Uterus (tissue), 4 donors: ENCODE measurements around the gene CEP43. TPM values are rescaled to one million over a fixed set of nuclear protein-coding genes. Genes with fewer than 3 reads are reported as not detected.

Source experiments
- DNase-seq, 2 donors: peaks; one replicate each; pipeline ENCODE4 v3.0.0-alpha.2; 2019 to 2020
- H3K27ac ChIP-seq, 2 donors: fragments of 200-600 bp; sonication (generic); 1 replicate in 1 of 2; 2 replicates in 1 of 2; pipeline ENCODE4 v1.5.1; 2016 to 2018
- H3K27me3 ChIP-seq, 2 donors: fragments of 200-600 bp; sonication (generic); one replicate each; pipeline ENCODE4 v1.5.1; 2018 to 2019; ENCODE audit warnings: control low read depth in 1 of 2
- H3K36me3 ChIP-seq, 2 donors: fragments of 200-600 bp; sonication (generic); one replicate each; pipeline ENCODE4 v1.5.1; 2019; ENCODE audit warnings: control low read depth in 1 of 2
- H3K4me1 ChIP-seq, 2 donors: fragments of 200-600 bp; sonication (generic); one replicate each; pipeline ENCODE4 v1.5.1; 2018 to 2019; ENCODE audit warnings: control low read depth in 1 of 2
- H3K4me3 ChIP-seq, 2 donors: fragments of 200-600 bp; sonication (generic); 1 replicate in 1 of 2; 2 replicates in 1 of 2; pipeline ENCODE4 v1.5.1; 2018 to 2019; ENCODE audit warnings: mild to moderate bottlenecking in 1 of 2
- H3K9me3 ChIP-seq, 2 donors: fragments of 200-600 bp; sonication (generic); one replicate each; pipeline ENCODE4 v1.5.1; 2019; ENCODE audit warnings: control low read depth in 1 of 2
- CTCF ChIP-seq, 4 experiments: fragments of 200-600 bp in 2 of 4; fragments of 450-650 bp in 2 of 4; sonication (generic) in 2 of 4; IDR thresholded peaks; one replicate each; pipeline ENCODE4 v1.5.1; 2016 to 2019; ENCODE audit warnings: antibody characterized with exemption in 4 of 4, mild to moderate bottlenecking in 2 of 4, moderate library complexity in 1 of 4
- POLR2A ChIP-seq, 2 donors: fragments of 450-650 bp; IDR thresholded peaks; one replicate each; pipeline ENCODE4 v1.6.1; 2016; ENCODE audit warnings: antibody characterized with exemption in 2 of 2, mild to moderate bottlenecking in 1 of 2, moderate library complexity in 1 of 2
- intact Hi-C: fragments of 100-400 bp; cut with DNase I; formaldehyde crosslinking; loops from one replicate; pipeline ENCODE4 v1.15.1; 2023; ENCODE audit warnings: low total_unique reads
- total RNA-seq, 4 donors: library from RNA; depleted of rRNA in 3 of 4; stranded (reverse); fragments of >200 nt in 3 of 4; gene quantifications; one replicate each; pipeline versions ENCODE4 v1.1.0 to v1.2.4, GENCODE V29; 2014 to 2023
- donor health status: DM: yes; HTN: yes; CAD: no.

CEP43 gene
- total RNA-seq, 4 donors from 2014 or later = 8.5 to 59.7 (median 37.2) TPM

- TF ChIP-seq POLR2A (IDR thresholded peaks at IDR 0.05) (no peak), CTCF (IDR thresholded peaks at IDR 0.05) (no peak)
- no peaks in the 10 kb centered on the region for H3K36me3 ChIP-seq
- DNase-seq = no peak
- intact Hi-C loops = no loop called here
- H3K4me1 ChIP-seq = no peaks in the 10 kb centered on the region
- no peaks in the 10 kb centered on the region for H3K9me3 ChIP-seq
- H3K27me3 ChIP-seq = no peaks in the 10 kb centered on the region
- H3K27ac ChIP-seq = no peak overlapping the region
- H3K4me3 ChIP-seq = no peak overlapping the region
Observed at GRCh38 chr6:166976636-166977035, 22.6 kb upstream of the CEP43 start.

- Histone ChIP-seq H3K27me3 (no peaks in the 10 kb centered on the region), H3K4me1 (no peaks in the 10 kb centered on the region), H3K36me3 (no peaks in the 10 kb centered on the region), H3K27ac (no peak overlapping the region), H3K9me3 (no peaks in the 10 kb centered on the region), H3K4me3 (no peak overlapping the region)
- intact Hi-C loops = no loop called here
- TF ChIP-seq CTCF (IDR thresholded peaks at IDR 0.05) (no peak), POLR2A (IDR thresholded peaks at IDR 0.05) (no peak)
- DNase-seq = no peak
Observed at GRCh38 chr6:166977621-166978525, 21.3 kb upstream of the CEP43 start.

GRCh38 chr6:166980738-166981137 lies 18.5 kb upstream of the CEP43 start:
- TF ChIP-seq CTCF (IDR thresholded peaks at IDR 0.05) (no peak), POLR2A (IDR thresholded peaks at IDR 0.05) (no peak)
- no peak overlapping the region for H3K4me3 ChIP-seq
- no peak for DNase-seq
- no peaks in the 10 kb centered on the region for H3K9me3 ChIP-seq
- intact Hi-C loops = no loop called here
- no peaks in the 10 kb centered on the region for H3K36me3 ChIP-seq
- no peaks in the 10 kb centered on the region for H3K27me3 ChIP-seq
- no peaks in the 10 kb centered on the region for H3K4me1 ChIP-seq
- no peak overlapping the region for H3K27ac ChIP-seq

GRCh38 chr6:166987448-166987847 lies 11.7 kb upstream of the CEP43 start:
- TF ChIP-seq POLR2A (IDR thresholded peaks at IDR 0.05) (no peak), CTCF (IDR thresholded peaks at IDR 0.05) (no peak)
- Histone ChIP-seq H3K9me3 (no peaks in the 10 kb centered on the region), H3K4me3 (no peak overlapping the region), H3K4me1 (no peaks in the 10 kb centered on the region), H3K27ac (no peak overlapping the region), H3K27me3 (no peaks in the 10 kb centered on the region), H3K36me3 (no peaks in the 10 kb centered on the region)
- DNase-seq = no peak
- intact Hi-C loops = no loop called here

GRCh38 chr6:166987930-166988329 lies 11.3 kb upstream of the CEP43 start:
- intact Hi-C loops = no loop called here
- H3K9me3 ChIP-seq = no peaks in the 10 kb centered on the region
- H3K27me3 ChIP-seq = no peaks in the 10 kb centered on the region
- no peak for DNase-seq
- TF ChIP-seq CTCF (IDR thresholded peaks at IDR 0.05) (no peak), POLR2A (IDR thresholded peaks at IDR 0.05) (no peak)
- H3K4me1 ChIP-seq = no peaks in the 10 kb centered on the region
- no peak overlapping the region for H3K4me3 ChIP-seq
- no peaks in the 10 kb centered on the region for H3K36me3 ChIP-seq
- H3K27ac ChIP-seq = no peak overlapping the region
